Cardiac fibroblast (primary cell): Measurements from ENCODE around the gene HIPK3.
A peak's percentile ranks its signal among the peaks of the same experiment; 100 is the strongest.
"Not testable (repeated sequence)": the region's sequence is repeated elsewhere in the genome, so short reads cannot be mapped to it uniquely, and the experiment has no call there.

Source experiments
- DNase-seq, 2 donors: peaks; one replicate each; pipeline versions ENCODE4 v3.0.0 to v3.0.0-alpha.2; 2010; ENCODE audit warnings: low read depth in 2 of 2
- H3K4me3 ChIP-seq, 2 donors: replicated peaks in 1 of 2; 1 replicate in 1 of 2; 2 replicates in 1 of 2; pipeline ENCODE4 v1.5.1; 2011; ENCODE audit warnings: low read depth in 2 of 2, low read length in 2 of 2, mild to moderate bottlenecking in 2 of 2, moderate library complexity in 1 of 2
- CTCF ChIP-seq: IDR thresholded peaks from one replicate; pipeline ENCODE4 v1.5.1; 2011; ENCODE audit warnings: low read depth, mild to moderate bottlenecking, low read length, inconsistent platforms

The HIPK3 gene

GRCh38 chr11:33358150-33358831, 101.1 kb downstream of the HIPK3 start:
- H3K4me3 ChIP-seq = no peak overlapping the region
- no peak for DNase-seq
- no peak for TF ChIP-seq CTCF

GRCh38 chr11:33360642-33361041, 103.5 kb downstream of the HIPK3 start:
- DNase-seq = no peak
- TF ChIP-seq CTCF = no peak
- no peak overlapping the region for H3K4me3 ChIP-seq

DNA sequence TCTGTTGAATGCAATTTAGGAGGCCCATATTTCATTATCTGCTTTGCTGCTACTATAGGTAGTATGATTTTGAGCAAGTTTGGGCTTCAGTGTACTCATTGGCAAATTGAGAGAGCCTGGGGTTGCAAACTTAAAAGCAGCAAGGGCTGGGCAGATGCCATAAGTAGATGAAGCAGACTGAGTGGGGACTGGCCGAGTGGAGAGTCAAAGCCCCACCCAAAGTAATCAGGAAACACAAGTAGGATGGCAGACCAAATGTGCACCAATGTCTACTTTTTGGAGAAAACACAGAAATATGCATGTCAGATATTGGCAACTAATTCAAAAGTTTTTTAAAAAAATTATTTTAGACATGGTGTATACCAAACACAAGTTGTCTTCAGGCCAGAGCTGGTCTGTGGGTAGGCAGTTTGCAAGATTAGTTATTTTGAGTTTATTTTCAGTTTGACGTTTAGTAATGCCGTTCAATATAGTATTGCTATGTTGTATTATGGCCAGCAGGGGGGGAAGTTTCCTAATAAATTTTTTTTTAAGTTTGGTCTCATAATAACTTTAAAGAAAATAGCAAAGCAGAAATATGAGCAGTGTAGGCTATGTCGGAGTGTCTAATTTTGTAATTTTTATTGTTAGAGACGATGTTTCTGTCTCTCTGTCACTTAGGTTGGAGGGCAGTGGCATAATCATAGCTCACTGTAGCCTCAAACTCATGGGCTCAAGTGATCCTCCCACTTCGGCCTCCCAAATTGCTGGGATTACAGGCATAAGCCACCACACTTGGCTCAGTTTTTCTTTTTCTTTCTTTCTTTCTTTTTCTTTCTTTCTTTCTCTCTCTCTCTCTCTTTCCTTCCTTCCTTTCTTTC, 105.1 kb downstream of the HIPK3 start:
- TF ChIP-seq CTCF = peak; percentile 43
- peak; percentile 73 to 78 for DNase-seq
- H3K4me3 ChIP-seq = no peak overlapping the region

DNA sequence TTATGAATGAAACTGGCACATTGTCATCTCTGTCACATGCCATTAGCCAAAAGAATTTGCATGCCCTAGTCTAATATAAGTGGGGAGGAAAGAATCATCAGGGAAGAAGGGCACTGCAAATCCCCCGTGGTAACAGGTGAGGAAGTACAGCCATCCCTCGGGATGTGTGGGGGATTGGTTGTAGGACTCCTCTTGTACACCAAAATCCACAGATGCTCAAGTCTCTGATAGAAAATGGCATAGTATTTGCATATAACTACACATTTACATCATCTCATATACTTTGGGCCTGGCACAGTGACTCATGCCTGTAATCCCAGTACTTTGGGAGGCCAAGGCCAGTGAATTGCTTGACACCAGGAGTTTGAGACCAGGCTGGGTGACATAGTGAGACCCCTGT, 109.7 kb downstream of the HIPK3 start:
- H3K4me3 ChIP-seq = no peak overlapping the region
- no peak for DNase-seq
- TF ChIP-seq CTCF = no peak

DNA sequence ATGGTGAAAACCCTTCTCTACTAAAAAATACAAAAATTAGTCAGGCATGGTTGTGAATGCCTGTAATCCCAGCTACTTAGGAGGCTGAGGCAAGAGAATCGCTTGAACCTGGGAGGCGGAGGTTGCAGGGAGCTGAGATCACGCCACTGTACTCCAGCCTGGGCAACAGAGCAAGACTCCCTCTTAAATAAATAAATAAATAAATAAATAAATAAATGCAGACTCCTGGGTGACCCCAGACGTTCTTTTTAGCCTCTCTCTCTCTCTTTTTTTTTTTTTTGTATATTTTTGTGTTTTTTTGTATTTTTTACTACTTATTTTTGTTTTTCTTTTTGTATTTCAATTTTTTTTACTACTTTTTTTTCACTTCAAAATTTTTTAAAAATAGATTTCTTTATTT, 111.3 kb downstream of the HIPK3 start:
- not testable (repeated sequence) for DNase-seq, H3K4me3 ChIP-seq

GRCh38 chr11:33368931-33369330, 111.8 kb downstream of the HIPK3 start:
- TF ChIP-seq CTCF = no peak
- DNase-seq = no peak

DNA sequence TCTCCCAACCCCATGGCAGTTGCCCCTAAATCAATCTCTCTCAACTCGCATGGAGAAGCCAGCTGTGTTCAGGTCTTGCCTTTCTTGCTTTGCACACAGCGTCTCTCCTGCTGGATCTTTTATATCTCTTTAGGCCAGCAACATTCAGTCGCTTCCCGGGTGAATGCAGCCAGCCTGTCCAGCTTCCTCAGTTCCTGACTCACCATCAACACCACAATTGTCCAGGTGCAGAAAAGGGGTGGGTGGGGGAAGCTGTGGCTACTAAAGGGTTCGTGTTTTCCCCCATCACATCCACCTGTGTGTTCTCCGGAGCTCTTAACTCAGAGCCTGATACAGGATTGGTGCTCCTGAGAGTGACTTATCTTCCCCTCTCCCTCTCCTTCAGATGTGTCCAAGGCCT, 116.5 kb downstream of the HIPK3 start:
- no peak for TF ChIP-seq CTCF
- DNase-seq = no peak

More at GRCh38 chr11:33368931-33369330, 111.8 kb downstream of the HIPK3 start:
- no peak overlapping the region for H3K4me3 ChIP-seq

More for the DNA sequence above, 116.5 kb downstream of the HIPK3 start:
- no peak overlapping the region for H3K4me3 ChIP-seq
